GM18870 (cell line): ENCODE data around the gene PRKCA.

Source experiments
- ATAC-seq: cut with Tn5 transposase; IDR thresholded peaks from one replicate; pipeline ENCODE4 v1.9.1; 2021; ENCODE audit warnings: moderate library complexity; ENCODE audit not compliant: unreplicated experiment

PRKCA gene

GRCh38 chr17:66814026-66814425 is 511.6 kb downstream of the PRKCA start:
- no peak for ATAC-seq

- no peak for ATAC-seq
Measured at GRCh38 chr17:66814570-66814969, 512.2 kb downstream of the PRKCA start.

GRCh38 chr17:66817750-66818149 is 515.3 kb downstream of the PRKCA start:
- no peak for ATAC-seq

- no peak for ATAC-seq
Measured at GRCh38 chr17:66819466-66819865, 517.1 kb downstream of the PRKCA start.

GRCh38 chr17:66822009-66822408 is 519.6 kb downstream of the PRKCA start:
- no peak for ATAC-seq

- ATAC-seq: no peak
Measured at GRCh38 chr17:66826856-66827255, 524.4 kb downstream of the PRKCA start.

GRCh38 chr17:66829386-66829864 is 527.0 kb downstream of the PRKCA start:
- no peak for ATAC-seq

- ATAC-seq: no peak
Measured at GRCh38 chr17:66829883-66830282, 527.5 kb downstream of the PRKCA start.

GRCh38 chr17:66830451-66830850 is 528.0 kb downstream of the PRKCA start:
- no peak for ATAC-seq

GRCh38 chr17:66831383-66832210 is 529.2 kb downstream of the PRKCA start:
- ATAC-seq: no peak

GRCh38 chr17:66833201-66833600 is 530.8 kb downstream of the PRKCA start:
- no peak for ATAC-seq

GRCh38 chr17:66834426-66834918 is 532.1 kb downstream of the PRKCA start:
- ATAC-seq: no peak

GRCh38 chr17:66834919-66835454 is 532.6 kb downstream of the PRKCA start, which contains the start of gene CACNG5:
CACNG5 (plus strand) TSS chr17:66835117; CDS start chr17:66877333, 42,216 bp downstream.
- ATAC-seq: no peak

- ATAC-seq: no peak
Measured at GRCh38 chr17:66835476-66835875, 533.1 kb downstream of the PRKCA start.

GRCh38 chr17:66836063-66837005 is 533.9 kb downstream of the PRKCA start:
- no peak for ATAC-seq

GRCh38 chr17:66837226-66837625 is 534.8 kb downstream of the PRKCA start:
- ATAC-seq: no peak

- no peak for ATAC-seq
Measured at GRCh38 chr17:66837885-66838665, 535.7 kb downstream of the PRKCA start.

GRCh38 chr17:66839616-66840015 is 537.2 kb downstream of the PRKCA start:
- no peak for ATAC-seq

GRCh38 chr17:66840061-66840460 is 537.6 kb downstream of the PRKCA start:
- ATAC-seq: no peak

- ATAC-seq: no peak
Measured at GRCh38 chr17:66841328-66841727, 538.9 kb downstream of the PRKCA start.
